A549 (cell line): Measurements from ENCODE around the gene CPED1. TPM values are rescaled to one million over a fixed set of nuclear protein-coding genes. Genes with fewer than 3 reads are reported as not detected.
"Not testable (repeated sequence)": the region's sequence is repeated elsewhere in the genome, so short reads cannot be mapped to it uniquely, and the experiment has no call there.

ENCODE experiments used
- ATAC-seq, 2 experiments: fragments of 200-7000 bp in 1 of 2; fragments of >200 bp in 1 of 2; cut with Nextera tagmentation in 1 of 2; cut with Tn5 transposase in 1 of 2; 3 replicates each; pipeline versions ENCODE4 v1.8.0 to v1.9.1; 2018 to 2020; ENCODE audit warnings: mild to moderate bottlenecking in 1 of 2, moderate library complexity in 1 of 2
- CTCF ChIA-PET: fragments of 300-600 bp; sonication (Branson Sonifier 250); formaldehyde crosslinking; extraction: SDS; loops from one replicate; lab custom pipeline; 2021; ENCODE audit warnings: antibody characterized with exemption, inconsistent platforms; lab: Yijun Ruan, JAX
- POLR2A ChIA-PET: fragments of 350-600 bp; formaldehyde crosslinking; extraction: SDS; loops from one replicate; lab custom pipeline; 2021; ENCODE audit warnings: antibody characterized with exemption, inconsistent platforms; lab: Yijun Ruan, JAX
- DNase-seq, 2 experiments: peaks; one replicate each; pipeline versions ENCODE4 v3.0.0 to v3.0.0-alpha.2; 2011 to 2016; ENCODE audit warnings: low read depth in 1 of 2, low spot score in 1 of 2
- FAIRE-seq: peaks from 2 replicates; lab custom pipeline; 2011; peaks lifted over from hg19 to GRCh38; lab: Jason Lieb, UNC
- H3K27ac ChIP-seq, 2 experiments: fragments of >200 bp; sonication (Bioruptor Twin); formaldehyde crosslinking; 3 replicates each; pipeline ENCODE4 v1.5.1; 2016 to 2017
- H3K4me1 ChIP-seq: fragments of >200 bp; sonication (Bioruptor Twin); formaldehyde crosslinking; 3 replicates; pipeline ENCODE4 v1.6.1; 2016
- H3K4me2 ChIP-seq: fragments of >200 bp; sonication (Bioruptor Twin); formaldehyde crosslinking; 3 replicates; pipeline ENCODE4 v1.6.1; 2016
- H3K4me3 ChIP-seq: fragments of >200 bp; sonication (Bioruptor Twin); formaldehyde crosslinking; 3 replicates; pipeline ENCODE4 v1.5.1; 2016
- H3K9me3 ChIP-seq: fragments of >200 bp; sonication (Bioruptor Twin); formaldehyde crosslinking; 3 replicates; pipeline ENCODE4 v1.6.1; 2016
- CBX2 ChIP-seq: fragments of 200-600 bp; sonication (generic); IDR thresholded peaks from 2 replicates; pipeline ENCODE4 v1.6.1; 2016; ENCODE audit warnings: low read depth, mild to moderate bottlenecking, borderline replicate concordance
- CHD2 ChIP-seq: fragments of 150-350 bp; IDR thresholded peaks from 2 replicates; pipeline ENCODE4 v1.6.1; 2014; ENCODE audit warnings: low read length; ENCODE audit not compliant: partially characterized antibody
- CHD4 ChIP-seq: fragments of 200-600 bp; sonication (generic); IDR thresholded peaks from 2 replicates; pipeline ENCODE4 v1.6.1; 2016; ENCODE audit warnings: antibody characterized with exemption, mild to moderate bottlenecking, borderline replicate concordance
- EHF ChIP-seq: fragments of 250-450 bp; sonication (Bioruptor Pico); IDR thresholded peaks from 2 replicates; pipeline ENCODE4 v1.5.0; 2020; ENCODE audit warnings: mild to moderate bottlenecking
- EHMT2 ChIP-seq: fragments of 200-600 bp; sonication (generic); IDR thresholded peaks from 2 replicates; pipeline ENCODE4 v1.6.1; 2016; ENCODE audit warnings: antibody characterized with exemption, low read depth, mild to moderate bottlenecking, moderate library complexity
- EP300 ChIP-seq, 2 experiments: fragments of >200 bp; sonication (Bioruptor Twin); formaldehyde crosslinking; IDR thresholded peaks; 2 replicates in 1 of 2; 3 replicates in 1 of 2; pipeline ENCODE4 v1.6.1; 2016 to 2017
- ESRRA ChIP-seq: fragments of 150-350 bp; IDR thresholded peaks from 2 replicates; pipeline ENCODE4 v1.6.1; 2014; ENCODE audit warnings: mild to moderate bottlenecking, low read length, borderline replicate concordance
- FOSL2 ChIP-seq, 2 experiments: fragments of 450-650 bp in 1 of 2; fragments of >200 bp in 1 of 2; sonication (Bioruptor Twin) in 1 of 2; formaldehyde crosslinking; IDR thresholded peaks; 2 replicates each; pipeline versions ENCODE4 v1.5.0 to v1.6.1; 2016 to 2020; ENCODE audit warnings: mild to moderate bottlenecking in 1 of 2, moderate library complexity in 1 of 2
- GATA3 ChIP-seq: IDR thresholded peaks from 2 replicates; pipeline ENCODE4 v1.6.1; 2012; ENCODE audit warnings: borderline replicate concordance
- HEYL ChIP-seq: fragments of 250-450 bp; sonication (Bioruptor Pico); IDR thresholded peaks from 2 replicates; pipeline ENCODE4 v1.8.0; 2021; ENCODE audit warnings: mild to moderate bottlenecking, moderate library complexity
- HOXA7 ChIP-seq: fragments of 250-450 bp; sonication (Bioruptor Pico); IDR thresholded peaks from 2 replicates; pipeline ENCODE4 v1.5.0; 2020; ENCODE audit warnings: mild to moderate bottlenecking, moderate library complexity
- HOXB5 ChIP-seq: fragments of 250-450 bp; sonication (Bioruptor Pico); IDR thresholded peaks from 2 replicates; pipeline ENCODE4 v1.5.0; 2020; ENCODE audit warnings: mild to moderate bottlenecking, moderate library complexity
- JUNB ChIP-seq: fragments of >200 bp; sonication (Bioruptor Twin); formaldehyde crosslinking; IDR thresholded peaks from 2 replicates; pipeline ENCODE4 v1.6.1; 2016
- MAFK ChIP-seq: fragments of 450-650 bp; IDR thresholded peaks from 2 replicates; pipeline ENCODE4 v1.6.1; 2014; ENCODE audit not compliant: partially characterized antibody
- NR3C1 ChIP-seq: fragments of >200 bp; sonication (Bioruptor Twin); formaldehyde crosslinking; IDR thresholded peaks from 3 replicates; pipeline ENCODE4 v1.6.1; 2017
- RAD21 ChIP-seq, 2 experiments: fragments of >200 bp in 1 of 2; sonication (Bioruptor Twin) in 1 of 2; formaldehyde crosslinking in 1 of 2; IDR thresholded peaks in 1 of 2; conservative IDR thresholded peaks in 1 of 2; 2 replicates in 1 of 2; 3 replicates in 1 of 2; pipeline ENCODE4 v1.6.1; 2012 to 2018; ENCODE audit warnings: inconsistent platforms in 1 of 2
- RCOR1 ChIP-seq: fragments of 150-350 bp; IDR thresholded peaks from 2 replicates; pipeline ENCODE4 v1.6.1; 2014; ENCODE audit warnings: antibody characterized with exemption, low read length, low read depth
- RFX5 ChIP-seq: fragments of 450-650 bp; IDR thresholded peaks from 2 replicates; pipeline ENCODE4 v1.7.1; 2014; ENCODE audit warnings: antibody characterized with exemption, mild to moderate bottlenecking, moderate library complexity
- RNF2 ChIP-seq: fragments of 200-600 bp; sonication (generic); IDR thresholded peaks from 2 replicates; pipeline ENCODE4 v1.6.1; 2016; ENCODE audit warnings: low read depth, mild to moderate bottlenecking, antibody characterized with exemption, moderate library complexity, borderline replicate concordance
- TFCP2L1 ChIP-seq: fragments of 250-450 bp; sonication (Bioruptor Pico); IDR thresholded peaks from 2 replicates; pipeline ENCODE4 v1.5.0; 2021; ENCODE audit warnings: mild to moderate bottlenecking
- TP53 ChIP-seq: fragments of 250-450 bp; sonication (Bioruptor Pico); IDR thresholded peaks from 2 replicates; pipeline ENCODE4 v1.5.0; 2021; ENCODE audit warnings: mild to moderate bottlenecking, moderate library complexity
- ZNF302 ChIP-seq: fragments of 250-450 bp; sonication (Bioruptor Pico); IDR thresholded peaks from 2 replicates; pipeline ENCODE4 v1.9.0; 2021; ENCODE audit warnings: inconsistent platforms, mild to moderate bottlenecking, moderate library complexity
- ZSCAN20 ChIP-seq: fragments of 250-450 bp; sonication (Bioruptor Pico); IDR thresholded peaks from 2 replicates; pipeline ENCODE4 v1.8.0; 2022; ENCODE audit warnings: mild to moderate bottlenecking, moderate library complexity
- WGBS: methylation state at CpG from one replicate; pipeline ENCODE4 v1.1.6; 2017; ENCODE audit errors: missing lambda C conversion rate; 5-methylcytosine and 5-hydroxymethylcytosine counted together
- polyA plus RNA-seq, 4 experiments: library from polyadenylated mRNA; depleted of rRNA in 3 of 4; stranded (reverse); fragments of >200 nt; fragmentation: RNase III in 1 of 4; extraction: RNeasy Plus Mini Kit Qiagen cat#74134 plus additional on column Dnase treatment in 1 of 4; gene quantifications; 2 replicates in 3 of 4; 3 replicates in 1 of 4; pipeline ENCODE4 v1.2.3, GENCODE V29; 2011 to 2017
- TF ChIP-seq, protein P1 (sequence below): IDR thresholded peaks from 2 replicates; pipeline ENCODE4 v1.6.1; 2012; ENCODE audit warnings: low read depth, borderline replicate concordance
- TF ChIP-seq, protein P2 (sequence below): IDR thresholded peaks from 2 replicates; pipeline ENCODE4 v1.6.1; 2012
- TF ChIP-seq, protein P3 (sequence below): fragments of >200 bp; sonication (Bioruptor Twin); formaldehyde crosslinking; IDR thresholded peaks from 3 replicates; pipeline ENCODE4 v1.5.1; 2016
- TF ChIP-seq, protein P4 (sequence below): IDR thresholded peaks from 2 replicates; pipeline ENCODE4 v1.6.1; 2012
- TF ChIP-seq, protein P5 (sequence below): fragments of >200 bp; sonication (Bioruptor Twin); formaldehyde crosslinking; IDR thresholded peaks from 2 replicates; pipeline ENCODE4 v1.6.1; 2016

Gene CPED1
- polyA plus RNA-seq, 2 of the 4 experiments (the other 2 are of a cell fraction) = 0.03 TPM; not detected in 1

DNA sequence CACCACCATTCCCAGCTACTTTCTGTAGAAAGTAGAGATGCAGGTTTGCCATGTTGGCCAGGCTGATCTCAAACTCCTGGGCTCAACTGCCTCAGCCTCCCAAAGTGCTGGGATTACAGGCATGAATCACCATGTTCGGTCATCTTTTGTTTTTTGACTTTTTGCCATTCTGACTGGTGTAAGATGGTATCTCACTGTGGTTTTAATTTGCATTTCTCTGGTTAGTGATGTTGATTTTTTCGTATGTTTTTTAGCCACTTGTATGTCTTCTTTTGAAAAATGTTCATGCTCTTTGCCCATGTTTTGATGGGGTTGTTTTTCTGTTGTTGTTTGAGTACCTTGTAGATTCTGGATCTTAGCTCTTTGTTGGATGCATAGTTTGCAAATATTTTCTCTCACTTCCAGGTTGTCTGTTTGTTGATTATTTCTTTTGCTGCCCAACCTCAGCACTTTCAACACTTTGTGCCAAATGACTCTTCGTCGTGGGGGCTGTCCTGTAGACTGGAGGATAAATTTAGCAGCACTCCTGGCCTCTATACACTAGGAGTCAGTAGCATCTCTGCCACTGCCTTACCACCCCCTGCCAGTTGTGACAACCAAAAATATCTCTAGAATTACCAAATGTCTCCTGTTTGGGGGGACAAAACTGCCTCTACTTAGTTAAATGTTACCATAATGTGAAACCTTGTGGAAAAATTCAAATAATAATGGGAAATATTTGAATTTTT, 6.5 kb upstream of the CPED1 start:
- FAIRE-seq (no peak), ATAC-seq (no peak)
- CTCF ChIA-PET = no interaction called here
- H3K4me2 ChIP-seq = no peak overlapping the region
- 28% methylated on average over 4 of the region's 4 CpGs for WGBS
- H3K4me1 ChIP-seq = no peaks in the 10 kb centered on the region
- H3K4me3 ChIP-seq = no peak overlapping the region
- TF ChIP-seq MAFK (no peak), TP53 (CRISPR knock-in tag) (no peak)
- TF ChIP-seq, all 56 proteins: peak for 0
- Histone ChIP-seq H3K27ac (no peak overlapping the region), H3K9me3 (no peaks in the 10 kb centered on the region)
- POLR2A ChIA-PET = no interaction called here
- DNase-seq = no peak

DNA sequence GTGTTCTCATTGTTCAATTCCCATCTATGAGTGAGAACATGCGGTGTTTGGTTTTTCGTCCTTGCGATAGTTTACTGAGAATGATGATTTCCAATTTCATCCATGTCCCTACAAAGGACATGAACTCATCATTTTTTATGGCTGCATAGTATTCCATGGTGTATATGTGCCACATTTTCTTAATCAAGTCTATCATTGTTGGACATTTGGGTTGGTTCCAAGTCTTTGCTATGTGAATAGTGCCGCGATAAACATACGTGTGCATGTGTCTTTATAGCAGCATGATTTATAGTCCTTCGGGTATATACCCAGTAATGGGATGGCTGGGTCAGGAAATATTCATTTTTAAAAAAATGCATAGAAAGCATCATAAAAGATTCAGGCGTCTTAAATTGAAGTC, 4.9 kb upstream of the CPED1 start:
- CTCF ChIA-PET, H3K4me3 ChIP-seq, ATAC-seq, H3K9me3 ChIP-seq, H3K4me2 ChIP-seq, FAIRE-seq, H3K27ac ChIP-seq, H3K4me1 ChIP-seq, DNase-seq, POLR2A ChIA-PET: not testable (repeated sequence)
- WGBS = 85% methylated on average over 5 of the region's 8 CpGs

DNA sequence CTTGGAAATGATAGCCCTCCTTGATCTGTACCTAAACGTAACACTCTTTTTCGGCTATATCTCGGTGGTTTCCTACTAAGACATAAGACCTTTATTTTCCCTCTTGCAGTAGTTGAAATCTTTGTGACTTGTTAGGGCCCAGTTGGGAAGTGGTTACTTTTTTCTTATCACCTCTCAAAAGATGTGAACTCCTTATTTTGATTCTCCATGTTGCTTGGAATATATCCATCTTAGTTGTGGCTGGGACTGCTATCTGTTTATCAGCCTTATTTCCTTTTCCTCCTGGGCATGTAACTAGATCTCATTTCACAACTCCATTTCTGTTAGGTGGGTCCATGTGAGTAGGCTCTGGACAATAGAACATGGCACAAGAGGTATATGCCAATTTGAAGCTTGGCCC, 4.1 kb upstream of the CPED1 start:
- FAIRE-seq = no peak
- no peak overlapping the region for H3K27ac ChIP-seq

DNA sequence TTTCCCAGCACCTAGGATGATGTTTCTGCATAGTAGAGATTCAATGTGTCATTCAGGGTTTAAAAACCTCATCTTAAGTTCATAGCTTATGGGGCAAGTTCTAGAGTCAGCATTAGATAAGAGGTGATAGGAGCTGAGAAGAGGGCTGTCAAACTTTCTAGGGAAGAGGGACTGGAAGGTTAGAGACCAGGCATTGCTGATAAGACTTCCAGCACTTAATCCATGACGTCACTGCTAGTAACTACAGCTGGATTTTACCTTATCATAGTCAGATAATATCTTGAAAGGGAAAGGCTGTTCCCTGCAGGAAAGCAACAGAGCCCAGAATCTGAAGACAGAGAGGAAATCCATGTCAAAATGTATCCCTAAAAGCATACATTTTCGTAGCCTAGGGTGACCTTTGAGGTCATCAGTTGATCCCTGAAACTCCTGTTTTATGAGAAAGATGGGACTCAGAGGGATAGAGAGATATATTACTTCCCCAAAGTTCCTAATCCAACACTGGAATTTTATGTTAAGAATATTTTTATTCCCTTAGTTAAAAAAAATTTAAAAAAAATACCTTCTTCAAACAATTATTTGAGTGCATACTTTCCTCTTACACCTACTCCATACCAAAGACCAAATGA, 3.3 kb upstream of the CPED1 start:
- no peak for ATAC-seq
- DNase-seq = no peak
- Histone ChIP-seq H3K4me2 (no peak overlapping the region), H3K4me3 (no peak overlapping the region), H3K4me1 (peaks cover 8% of the 10 kb centered on the region; the same call in 2 of the 3 replicates), H3K9me3 (no peaks in the 10 kb centered on the region), H3K27ac (no peak overlapping the region)
- no peak for FAIRE-seq
- 0% methylated on average over 2 of the region's 2 CpGs for whole genome bisulfite sequencing
- ChIA-PET POLR2A (interaction anchor here (0.6 kb wide), 1 partner anchor 35 kb away, joined by 5 read pairs; the partner anchor contains the start of gene ING3), CTCF (interaction anchor here (0.9 to 1.8 kb wide), 3 partner anchors 96 to 1010 kb away, joined by 4 to 5 read pairs (median 5); no protein-coding TSS in a partner anchor)
- TF ChIP-seq, protein P1, sequence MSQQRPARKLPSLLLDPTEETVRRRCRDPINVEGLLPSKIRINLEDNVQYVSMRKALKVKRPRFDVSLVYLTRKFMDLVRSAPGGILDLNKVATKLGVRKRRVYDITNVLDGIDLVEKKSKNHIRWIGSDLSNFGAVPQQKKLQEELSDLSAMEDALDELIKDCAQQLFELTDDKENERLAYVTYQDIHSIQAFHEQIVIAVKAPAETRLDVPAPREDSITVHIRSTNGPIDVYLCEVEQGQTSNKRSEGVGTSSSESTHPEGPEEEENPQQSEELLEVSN = no peak
- no peak for TF ChIP-seq ZSCAN20 (CRISPR knock-in tag)
- no peak for TF ChIP-seq RNF2
- no peak for TF ChIP-seq CBX2
- no peak for TF ChIP-seq FOSL2 (IDR thresholded peaks at IDR 0.05)
- no peak for TF ChIP-seq FOSL2 (CRISPR knock-in tag; IDR thresholded peaks at IDR 0.05)
- TF ChIP-seq GATA3 = no peak
- no peak for TF ChIP-seq EHMT2
- TF ChIP-seq, protein P2, sequence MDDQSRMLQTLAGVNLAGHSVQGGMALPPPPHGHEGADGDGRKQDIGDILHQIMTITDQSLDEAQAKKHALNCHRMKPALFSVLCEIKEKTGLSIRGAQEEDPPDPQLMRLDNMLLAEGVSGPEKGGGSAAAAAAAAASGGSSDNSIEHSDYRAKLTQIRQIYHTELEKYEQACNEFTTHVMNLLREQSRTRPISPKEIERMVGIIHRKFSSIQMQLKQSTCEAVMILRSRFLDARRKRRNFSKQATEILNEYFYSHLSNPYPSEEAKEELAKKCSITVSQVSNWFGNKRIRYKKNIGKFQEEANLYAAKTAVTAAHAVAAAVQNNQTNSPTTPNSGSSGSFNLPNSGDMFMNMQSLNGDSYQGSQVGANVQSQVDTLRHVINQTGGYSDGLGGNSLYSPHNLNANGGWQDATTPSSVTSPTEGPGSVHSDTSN = no peak
- no peak for TF ChIP-seq CHD4
- TF ChIP-seq RAD21 (conservative IDR thresholded peaks at IDR 0.05 in 1 of 2, IDR thresholded peaks at IDR 0.05 in 1 of 2) = no peak
- no peak for TF ChIP-seq ZNF302
- TF ChIP-seq CHD2 = no peak
- TF ChIP-seq, protein P3, sequence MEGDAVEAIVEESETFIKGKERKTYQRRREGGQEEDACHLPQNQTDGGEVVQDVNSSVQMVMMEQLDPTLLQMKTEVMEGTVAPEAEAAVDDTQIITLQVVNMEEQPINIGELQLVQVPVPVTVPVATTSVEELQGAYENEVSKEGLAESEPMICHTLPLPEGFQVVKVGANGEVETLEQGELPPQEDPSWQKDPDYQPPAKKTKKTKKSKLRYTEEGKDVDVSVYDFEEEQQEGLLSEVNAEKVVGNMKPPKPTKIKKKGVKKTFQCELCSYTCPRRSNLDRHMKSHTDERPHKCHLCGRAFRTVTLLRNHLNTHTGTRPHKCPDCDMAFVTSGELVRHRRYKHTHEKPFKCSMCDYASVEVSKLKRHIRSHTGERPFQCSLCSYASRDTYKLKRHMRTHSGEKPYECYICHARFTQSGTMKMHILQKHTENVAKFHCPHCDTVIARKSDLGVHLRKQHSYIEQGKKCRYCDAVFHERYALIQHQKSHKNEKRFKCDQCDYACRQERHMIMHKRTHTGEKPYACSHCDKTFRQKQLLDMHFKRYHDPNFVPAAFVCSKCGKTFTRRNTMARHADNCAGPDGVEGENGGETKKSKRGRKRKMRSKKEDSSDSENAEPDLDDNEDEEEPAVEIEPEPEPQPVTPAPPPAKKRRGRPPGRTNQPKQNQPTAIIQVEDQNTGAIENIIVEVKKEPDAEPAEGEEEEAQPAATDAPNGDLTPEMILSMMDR = no peak
- TF ChIP-seq HOXB5 (CRISPR knock-in tag) = no peak
- no peak for TF ChIP-seq RCOR1
- TF ChIP-seq, protein P4, sequence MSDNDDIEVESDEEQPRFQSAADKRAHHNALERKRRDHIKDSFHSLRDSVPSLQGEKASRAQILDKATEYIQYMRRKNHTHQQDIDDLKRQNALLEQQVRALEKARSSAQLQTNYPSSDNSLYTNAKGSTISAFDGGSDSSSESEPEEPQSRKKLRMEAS = no peak
- TF ChIP-seq EHF (CRISPR knock-in tag) = no peak
- TF ChIP-seq, protein P5, sequence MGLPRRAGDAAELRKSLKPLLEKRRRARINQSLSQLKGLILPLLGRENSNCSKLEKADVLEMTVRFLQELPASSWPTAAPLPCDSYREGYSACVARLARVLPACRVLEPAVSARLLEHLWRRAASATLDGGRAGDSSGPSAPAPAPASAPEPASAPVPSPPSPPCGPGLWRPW = no peak
- TF ChIP-seq, all 56 proteins: peak for 0

More for the DNA sequence above, 4.1 kb upstream of the CPED1 start:
- no peak for ATAC-seq
- H3K9me3 ChIP-seq = no peaks in the 10 kb centered on the region
- POLR2A ChIA-PET = interaction anchor here (0.6 kb wide), 1 partner anchor 34 kb away, joined by 5 read pairs; the partner anchor contains the start of gene ING3
- H3K4me1 ChIP-seq = peaks cover 8% of the 10 kb centered on the region; the same call in 2 of the 3 replicates
- no peak for DNase-seq
- no peak overlapping the region for H3K4me3 ChIP-seq
- TF ChIP-seq ESRRA (no peak), RFX5 (no peak), NR3C1 (no peak), JUNB (no peak), TFCP2L1 (CRISPR knock-in tag) (no peak), CHD2 (no peak), HEYL (no peak), HOXA7 (CRISPR knock-in tag) (no peak), EP300 (IDR thresholded peaks at IDR 0.05) (no peak)
- TF ChIP-seq, protein P4 = no peak
- H3K4me2 ChIP-seq = no peak overlapping the region
- CTCF ChIA-PET = interaction anchor here (0.9 to 1.8 kb wide), 3 partner anchors 97 to 1010 kb away, joined by 4 to 5 read pairs (median 5); no protein-coding TSS in a partner anchor
- WGBS = 79% methylated on average over 3 of the region's 3 CpGs
